CMK (cell line): ENCODE measurements around the gene PKNOX2.

ENCODE experiments used
- DNase-seq: peaks from one replicate; pipeline ENCODE4 v3.0.0-alpha.2; 2010; ENCODE audit warnings: low read depth

Gene PKNOX2

GRCh38 chr11:125164422-125165110 lies at the start of gene PKNOX2:
Gene PKNOX2, plus strand, starts transcription at chr11:125164751. Its CDS starts 186,555 bp downstream, at chr11:125351306.
- DNase-seq: no peak

- no peak for DNase-seq
Measured at GRCh38 chr11:125117429-125117828, 47.1 kb upstream of the PKNOX2 start.

GRCh38 chr11:125123194-125123946 lies 41.2 kb upstream of the PKNOX2 start:
- no peak for DNase-seq

- DNase-seq: peak; percentile 63
Measured at GRCh38 chr11:125123947-125124617, 40.5 kb upstream of the PKNOX2 start.

DNA sequence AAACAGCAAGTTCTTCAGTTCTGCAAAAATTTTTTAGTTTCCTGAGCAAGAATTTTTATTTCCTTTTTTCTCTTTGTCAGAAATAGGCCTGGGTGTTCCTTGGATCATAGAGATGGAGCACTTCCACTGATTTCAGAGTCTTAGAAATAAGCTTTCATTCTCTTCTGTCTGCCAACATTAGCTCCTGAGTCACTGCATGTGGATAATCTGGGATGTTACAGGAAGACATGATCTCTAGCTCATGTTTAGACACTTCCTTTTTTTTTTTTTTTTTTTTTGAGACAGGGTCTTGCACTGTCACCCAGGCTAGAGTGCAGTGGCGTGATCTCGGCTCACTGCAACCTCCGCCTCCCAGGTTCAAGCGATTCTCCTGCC lies 39.9 kb upstream of the PKNOX2 start:
- no peak for DNase-seq

DNA sequence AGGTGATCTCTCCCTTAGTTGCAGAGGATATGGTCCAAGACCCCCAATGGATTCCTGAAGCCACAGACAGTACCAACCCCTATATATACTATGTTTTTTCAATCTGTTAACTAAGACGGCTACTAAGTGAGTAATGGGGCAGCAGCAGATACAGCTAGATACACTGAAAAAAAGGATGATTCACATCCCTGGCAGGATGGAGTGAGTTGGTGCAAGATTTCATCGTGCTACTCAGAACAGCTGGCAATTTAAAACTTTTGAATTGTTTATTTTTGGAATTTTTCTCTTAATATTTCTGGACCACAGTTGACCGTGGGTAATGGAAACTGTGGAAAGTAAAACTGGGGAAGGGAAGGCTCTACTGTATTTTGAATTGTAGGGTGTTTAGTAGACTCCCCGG lies 36.1 kb upstream of the PKNOX2 start:
- DNase-seq: no peak

- DNase-seq: no peak
Measured at GRCh38 chr11:125129316-125129993, 35.1 kb upstream of the PKNOX2 start.

DNA sequence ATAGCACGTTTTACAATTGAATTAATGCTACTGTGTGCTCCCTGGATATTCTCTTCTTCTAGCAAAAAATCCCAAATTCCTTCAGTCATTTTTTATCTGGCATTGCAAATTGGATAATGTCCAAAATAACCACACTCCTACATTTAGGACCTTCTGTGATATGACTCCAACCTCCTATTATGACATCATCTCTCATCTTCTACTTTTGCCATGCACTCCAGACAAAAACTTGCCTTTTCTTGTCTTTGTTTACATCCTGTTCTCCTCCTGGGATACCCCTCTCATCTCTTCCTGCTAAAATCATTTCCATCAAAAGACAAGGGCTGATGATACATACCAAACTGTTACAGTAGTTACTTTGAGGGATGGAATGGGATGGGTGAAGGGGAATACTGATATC lies 32.5 kb upstream of the PKNOX2 start:
- DNase-seq: no peak

DNA sequence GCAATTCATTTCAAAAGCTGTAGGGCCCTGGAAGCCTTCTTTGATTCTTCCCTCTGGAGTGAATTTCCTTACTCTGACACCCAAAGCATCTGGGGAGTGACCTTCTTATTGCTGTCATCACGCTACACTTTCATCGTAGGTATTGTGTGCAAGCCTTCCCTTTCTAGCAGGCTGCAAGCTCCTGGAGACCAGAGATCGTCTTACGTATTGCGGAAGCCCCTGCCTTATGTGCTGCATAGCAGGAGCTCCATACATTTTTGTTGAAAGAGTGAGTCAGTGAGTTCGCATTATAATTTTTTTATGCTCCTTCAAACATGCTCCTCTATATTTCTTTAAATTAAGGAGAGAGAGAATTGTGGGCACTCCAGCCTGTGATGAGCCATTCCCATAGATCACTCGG lies 32.0 kb upstream of the PKNOX2 start:
- no peak for DNase-seq

DNA sequence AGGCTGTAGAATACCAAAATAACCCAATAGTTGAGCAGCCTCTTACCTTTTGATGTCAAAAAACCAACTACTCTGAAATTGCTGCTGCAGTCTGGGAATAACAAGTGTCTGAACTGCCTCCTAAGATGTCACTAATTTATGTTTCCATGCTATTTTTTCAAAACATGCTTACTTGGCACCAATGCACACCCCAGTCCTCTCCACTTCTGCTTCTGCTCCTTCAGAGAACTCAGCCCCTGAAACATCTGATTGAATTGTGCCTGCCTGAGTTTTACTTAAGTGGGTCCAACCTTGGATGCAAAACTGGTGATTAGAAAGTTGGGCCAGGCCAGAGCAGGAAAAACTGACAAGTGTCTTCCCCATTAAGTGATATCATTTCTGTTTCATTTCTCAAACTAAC lies 28.6 kb upstream of the PKNOX2 start:
- no peak for DNase-seq

DNA sequence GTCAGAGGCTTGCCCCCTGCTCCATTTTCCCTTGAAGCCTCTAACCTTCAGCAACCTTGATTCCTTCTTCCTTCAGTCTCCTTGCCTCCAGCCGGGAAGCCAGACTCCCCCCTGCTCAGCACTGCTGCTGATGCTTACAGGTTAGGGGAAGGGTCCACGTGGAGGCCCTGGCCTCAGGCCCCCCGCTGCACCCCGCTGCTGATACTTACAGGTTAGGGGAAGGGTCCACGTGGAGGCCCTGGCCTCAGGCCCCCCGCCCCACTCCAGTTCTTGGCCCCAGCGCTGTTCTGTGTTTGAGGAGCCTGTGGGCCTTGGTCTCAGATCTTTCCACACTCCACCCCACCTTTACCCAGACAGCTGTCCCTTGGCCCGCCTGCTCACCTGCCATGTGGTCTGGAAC lies 25.6 kb upstream of the PKNOX2 start:
- no peak for DNase-seq

DNA sequence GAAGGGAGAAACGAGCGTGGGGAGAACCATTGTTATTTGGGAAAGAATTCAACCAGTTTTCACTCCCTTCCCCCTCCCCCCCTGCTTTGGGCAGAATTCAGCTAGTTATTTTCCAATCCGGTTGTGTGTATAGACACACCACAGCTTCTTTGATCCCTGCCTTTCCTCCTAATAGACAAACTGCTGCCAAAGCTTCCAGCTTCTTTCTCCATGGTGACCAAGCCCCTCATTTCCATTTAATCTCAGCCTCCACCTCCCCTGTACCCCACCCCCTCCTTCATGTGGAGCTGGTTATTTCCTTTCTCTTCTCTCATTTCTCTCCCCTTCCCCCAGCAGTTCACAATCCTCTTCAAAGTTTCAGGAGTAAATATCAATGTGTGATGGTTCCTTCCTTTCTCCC lies 24.8 kb upstream of the PKNOX2 start:
- DNase-seq: no peak

- DNase-seq: no peak
Measured at GRCh38 chr11:125140233-125140632, 24.3 kb upstream of the PKNOX2 start.

GRCh38 chr11:125141178-125141577 lies 23.4 kb upstream of the PKNOX2 start:
- no peak for DNase-seq

GRCh38 chr11:125141686-125142535 lies 22.6 kb upstream of the PKNOX2 start:
- peak; percentile 34 for DNase-seq

DNA sequence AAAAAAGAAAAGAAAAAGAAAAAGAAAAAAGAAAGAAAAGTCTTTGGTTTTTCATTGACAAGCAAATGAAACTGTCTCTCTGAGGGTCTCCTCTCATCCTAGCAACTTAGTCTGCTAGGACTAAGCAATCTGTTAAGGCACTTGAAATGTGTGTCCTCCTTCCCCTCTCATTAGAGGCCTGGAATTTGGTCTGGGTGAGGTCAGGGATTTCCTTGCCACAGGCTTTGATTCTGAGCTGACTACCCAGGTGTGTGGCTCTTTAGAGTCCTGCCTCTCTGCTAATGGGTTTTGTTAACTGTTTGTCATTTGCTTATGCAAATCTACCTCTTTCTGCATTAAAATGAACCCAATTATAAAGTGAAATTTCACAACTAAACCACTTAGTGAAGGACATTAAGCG lies 18.3 kb upstream of the PKNOX2 start:
- DNase-seq: no peak

- DNase-seq: no peak
Measured at GRCh38 chr11:125147280-125147679, 17.3 kb upstream of the PKNOX2 start.

GRCh38 chr11:125148011-125148410 lies 16.5 kb upstream of the PKNOX2 start:
- no peak for DNase-seq

GRCh38 chr11:125148743-125149142 lies 15.8 kb upstream of the PKNOX2 start:
- DNase-seq: no peak

- no peak for DNase-seq
Measured at GRCh38 chr11:125153837-125154236, 10.7 kb upstream of the PKNOX2 start.

- no peak for DNase-seq
Measured at GRCh38 chr11:125154378-125155099, 10.0 kb upstream of the PKNOX2 start.
